GM12878 (cell line): Measurements from ENCODE around the gene HIP1. TPM values are rescaled to one million over a fixed set of nuclear protein-coding genes. Genes with fewer than 3 reads are reported as not detected.

ENCODE experiments used
- ATAC-seq: fragments of 200-7000 bp; cut with Tn5 transposase; 3 replicates; pipeline ENCODE4 v1.9.1; 2020; ENCODE audit warnings: mild to moderate bottlenecking, moderate library complexity
- BruUV-seq: library from RNA; stranded (reverse); fragments of 400-500 nt; replicated peaks from 2 replicates; lab custom pipeline; 2021; lab: Mats Ljungman, UMichigan
- CTCF ChIA-PET: fragments of 300-600 bp; sonication (Branson Sonifier 250); formaldehyde crosslinking; extraction: SDS; loops from one replicate; lab custom pipeline; 2021; ENCODE audit warnings: inconsistent platforms; lab: Yijun Ruan, JAX
- POLR2A ChIA-PET: fragments of 350-600 bp; formaldehyde crosslinking; extraction: SDS; loops from one replicate; lab custom pipeline; 2021; ENCODE audit warnings: inconsistent platforms; lab: Charles Lee
- RAD21 ChIA-PET: fragments of 300-600 bp; sonication (Branson Sonifier 250); formaldehyde crosslinking; loops from one replicate; lab custom pipeline; 2023; ENCODE audit warnings: antibody characterized with exemption; ENCODE audit not compliant: unreplicated experiment; lab: Charles Lee
- SMC1A ChIA-PET: fragments of 300-600 bp; sonication (Branson Sonifier 250); formaldehyde crosslinking; loops from one replicate; lab custom pipeline; 2023; ENCODE audit not compliant: unreplicated experiment, uncharacterized antibody; lab: Charles Lee
- DNase-seq: peaks from one replicate; pipeline ENCODE4 v3.0.0-alpha.2; 2011; ENCODE audit warnings: low read depth, low spot score
- FAIRE-seq: peaks from 3 replicates; lab custom pipeline; 2011; peaks lifted over from hg19 to GRCh38; lab: Jason Lieb, UNC
- H2AFZ ChIP-seq: 2 replicates; pipeline ENCODE4 v1.6.0; 2011; ENCODE audit warnings: low read depth, low read length, control low read depth; ENCODE audit not compliant: control insufficient read depth
- H3K27ac ChIP-seq: 2 replicates; pipeline ENCODE4 v1.5.1; 2011; ENCODE audit warnings: control low read depth; ENCODE audit not compliant: control insufficient read depth, insufficient read depth
- H3K27me3 ChIP-seq, 2 experiments: replicated peaks in 1 of 2; 2 replicates each; pipeline versions ENCODE4 v1.6.0 to v1.6.1; 2011; ENCODE audit warnings: low read length in 1 of 2; ENCODE audit not compliant: control insufficient read depth in 2 of 2, insufficient read depth in 2 of 2
- H3K36me3 ChIP-seq, 2 experiments: 2 replicates each; pipeline ENCODE4 v1.5.1; 2011; ENCODE audit warnings: low read length in 1 of 2; ENCODE audit not compliant: control insufficient read depth in 2 of 2, insufficient read depth in 2 of 2
- H3K4me1 ChIP-seq: 2 replicates; pipeline ENCODE4 v1.6.1; 2011; ENCODE audit warnings: mild to moderate bottlenecking, low read length, moderate library complexity, mixed read lengths; ENCODE audit not compliant: control insufficient read depth, insufficient read depth
- H3K4me2 ChIP-seq: 2 replicates; pipeline ENCODE4 v1.6.0; 2011; ENCODE audit warnings: control low read depth; ENCODE audit not compliant: control insufficient read depth, insufficient read depth
- H3K4me3 ChIP-seq: fragments of 200-600 bp; sonication (generic); 2 replicates; pipeline ENCODE4 v1.5.1; 2016
- H3K79me2 ChIP-seq: 2 replicates; pipeline ENCODE4 v1.6.0; 2011; ENCODE audit warnings: low read length; ENCODE audit not compliant: control insufficient read depth, insufficient read depth
- H3K9ac ChIP-seq: 2 replicates; pipeline ENCODE4 v1.8.0; 2011; ENCODE audit warnings: low read length, control low read depth, mixed read lengths; ENCODE audit not compliant: control insufficient read depth, insufficient read depth
- H3K9me3 ChIP-seq: replicated peaks from 3 replicates; pipeline ENCODE4 v1.5.1; 2011; ENCODE audit warnings: mild to moderate bottlenecking, low read length; ENCODE audit not compliant: control insufficient read depth, insufficient read depth
- H4K20me1 ChIP-seq: 2 replicates; pipeline ENCODE4 v1.6.0; 2011; ENCODE audit not compliant: control insufficient read depth, insufficient read depth
- BHLHE40 ChIP-seq, 2 experiments: fragments of 450-650 bp in 1 of 2; IDR thresholded peaks; 2 replicates each; pipeline ENCODE4 v1.6.1; 2011 to 2017; ENCODE audit warnings: low read depth in 2 of 2, borderline replicate concordance in 1 of 2, improper control_type of control experiment in 1 of 2, low read length in 1 of 2, mild to moderate bottlenecking in 1 of 2
- CTCF ChIP-seq, 3 experiments: IDR thresholded peaks in 2 of 3; conservative IDR thresholded peaks in 1 of 3; 2 replicates each; pipeline ENCODE4 v1.5.1; 2011; ENCODE audit warnings: low read depth in 3 of 3, low read length in 3 of 3, mild to moderate bottlenecking in 3 of 3, control low read depth in 2 of 3, moderate library complexity in 2 of 3, inconsistent platforms in 1 of 3, mixed read lengths in 1 of 3; ENCODE audit not compliant: control insufficient read depth in 2 of 3, insufficient read depth in 1 of 3; ENCODE audit errors: extremely low read depth in 1 of 3
- DPF2 ChIP-seq: fragments of 450-650 bp; IDR thresholded peaks from 2 replicates; pipeline ENCODE4 v1.6.1; 2017; ENCODE audit warnings: mild to moderate bottlenecking
- EED ChIP-seq: sonication (generic); IDR thresholded peaks from 2 replicates; pipeline ENCODE4 v1.6.1; 2016; ENCODE audit warnings: antibody characterized with exemption, low read depth
- EZH2 ChIP-seq: IDR thresholded peaks from 2 replicates; pipeline ENCODE4 v1.6.1; 2012; ENCODE audit warnings: low read depth, mild to moderate bottlenecking, control low read depth, inconsistent platforms, low read length, borderline replicate concordance; ENCODE audit not compliant: control insufficient read depth
- FOS ChIP-seq: IDR thresholded peaks from 3 replicates; pipeline ENCODE4 v1.6.1; 2011; ENCODE audit warnings: borderline replicate concordance; ENCODE audit not compliant: insufficient read length; ENCODE audit errors: extremely low read depth
- HDAC2 ChIP-seq: fragments of 200-600 bp; sonication (generic); IDR thresholded peaks from 2 replicates; pipeline ENCODE4 v1.6.1; 2017
- NR2F1 ChIP-seq: fragments of 450-650 bp; conservative IDR thresholded peaks from 2 replicates; pipeline ENCODE4 v1.6.1; 2017; ENCODE audit warnings: mild to moderate bottlenecking
- RCOR1 ChIP-seq: conservative IDR thresholded peaks from 2 replicates; pipeline ENCODE4 v1.6.1; 2012; ENCODE audit warnings: low read depth, low read length, improper control_type of control experiment
- TCF12 ChIP-seq: IDR thresholded peaks from 2 replicates; pipeline ENCODE4 v1.6.1; 2011; ENCODE audit warnings: low read depth, mild to moderate bottlenecking, low read length
- WGBS: methylation state at CpG from one replicate; pipeline ENCODE4 v1.1.6; 2016; ENCODE audit warnings: low lambda C conversion rate; ENCODE audit not compliant: insufficient replicate concordance, insufficient coverage; ENCODE audit errors: missing lambda C conversion rate; 5-methylcytosine and 5-hydroxymethylcytosine counted together
- in situ Hi-C: fragments of 300-500 bp; cut with MboI; formaldehyde crosslinking; loops from 9 replicates; pipeline ENCODE4 v1.14.3; 2018; ENCODE audit warnings: mixed read lengths
- intact Hi-C: fragments of 100-400 bp; cut with micrococcal nuclease; formaldehyde crosslinking; loops from one replicate; pipeline ENCODE4 v1.14.2; 2022; ENCODE audit not compliant: unreplicated experiment
- polyA plus RNA-seq, 11 experiments: library from polyadenylated mRNA; depleted of rRNA in 4 of 11; unstranded in 6 of 11; stranded (reverse) in 5 of 11; fragments of >200 nt; fragmentation: Nextera tagmentation in 4 of 11; fragmentation: Illumina TruSeq in 1 of 11; extraction: Ambion mirVana in 4 of 11; extraction: Trizol in 1 of 11; gene quantifications; 1 replicate in 1 of 11; 2 replicates in 10 of 11; pipeline versions ENCODE4 v1.2.1 to v1.2.3, GENCODE V29; 2011 to 2016; ENCODE audit warnings: inconsistent platforms in 2 of 11, missing spikeins in 2 of 11, low read depth in 1 of 11
- total RNA-seq, 4 experiments: library from RNA; depleted of rRNA in 3 of 4; stranded (reverse); fragments of >200 nt in 3 of 4; fragmentation: Illumina TruSeq in 1 of 4; extraction: Trizol in 1 of 4; gene quantifications; 2 replicates each; pipeline versions ENCODE4 v1.2.1 to v1.2.3, GENCODE V29; 2013 to 2021
- TF ChIP-seq, protein P1 (sequence below): IDR thresholded peaks from 2 replicates; pipeline ENCODE4 v1.6.1; 2011; ENCODE audit warnings: low read depth, low read length, improper control_type of control experiment, borderline replicate concordance
- TF ChIP-seq, protein P2 (sequence below): fragments of 450-650 bp; formaldehyde crosslinking; IDR thresholded peaks from 2 replicates; pipeline ENCODE4 v1.4.0; 2020; ENCODE audit warnings: mild to moderate bottlenecking, moderate library complexity
- TF ChIP-seq, protein P3 (sequence below): fragments of 450-650 bp; IDR thresholded peaks from 2 replicates; pipeline ENCODE4 v1.6.1; 2017; ENCODE audit warnings: mild to moderate bottlenecking, moderate library complexity

Gene HIP1
- total and polyA plus RNA-seq, 10 of the 15 experiments (the other 5 are each of a cell fraction or from before 2014, with no cell fraction given) = 1.2 to 9.7 (median 3.2) TPM

GRCh38 chr7:75571209-75571608, 167.5 kb downstream of the HIP1 start:
- no peaks in the 10 kb centered on the region for H3K79me2 ChIP-seq
- no peaks in the 10 kb centered on the region for H3K36me3 ChIP-seq
- no peak overlapping the region for H3K4me2 ChIP-seq
- RAD21 ChIA-PET = no interaction called here
- H3K27ac ChIP-seq = no peak overlapping the region
- in situ Hi-C loops = no loop called here
- intact Hi-C loops = no loop called here
- SMC1A ChIA-PET = interaction anchor here (0.6 kb wide), 1 partner anchor 207 kb away, joined by 3 read pairs; no protein-coding TSS in a partner anchor
- no peak overlapping the region for H2AFZ ChIP-seq
- ATAC-seq (no peak), FAIRE-seq (no peak), DNase-seq (no peak)
- 95% methylated on average over 4 of the region's 4 CpGs for WGBS
- no peaks in the 10 kb centered on the region for H3K9me3 ChIP-seq
- no peak overlapping the region for H3K4me3 ChIP-seq
- H3K27me3 ChIP-seq = no peaks in the 10 kb centered on the region
- POLR2A ChIA-PET = no interaction called here
- H3K9ac ChIP-seq = no peak overlapping the region
- H4K20me1 ChIP-seq = no peaks in the 10 kb centered on the region
- H3K4me1 ChIP-seq = peaks cover 3% of the 10 kb centered on the region
- BruUV-seq = no TSS peak
- CTCF ChIA-PET = no interaction called here
- no peak for TF ChIP-seq RCOR1
- TF ChIP-seq DPF2 = no peak
- no peak for TF ChIP-seq EED
- no peak for TF ChIP-seq TCF12
- no peak for TF ChIP-seq EZH2
- TF ChIP-seq FOS = no peak
- no peak for TF ChIP-seq HDAC2
- TF ChIP-seq, protein P1, sequence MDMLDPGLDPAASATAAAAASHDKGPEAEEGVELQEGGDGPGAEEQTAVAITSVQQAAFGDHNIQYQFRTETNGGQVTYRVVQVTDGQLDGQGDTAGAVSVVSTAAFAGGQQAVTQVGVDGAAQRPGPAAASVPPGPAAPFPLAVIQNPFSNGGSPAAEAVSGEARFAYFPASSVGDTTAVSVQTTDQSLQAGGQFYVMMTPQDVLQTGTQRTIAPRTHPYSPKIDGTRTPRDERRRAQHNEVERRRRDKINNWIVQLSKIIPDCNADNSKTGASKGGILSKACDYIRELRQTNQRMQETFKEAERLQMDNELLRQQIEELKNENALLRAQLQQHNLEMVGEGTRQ = no peak
- TF ChIP-seq NR2F1 = no peak
- TF ChIP-seq BHLHE40 (IDR thresholded peaks at IDR 0.05; ENCODE audit: borderline replicate concordance in 1 of 2, low read depth in 2 of 2, low read length in 1 of 2) = no peak
- no peak for TF ChIP-seq CTCF (IDR thresholded peaks at IDR 0.05 in 2 of 3, conservative IDR thresholded peaks at IDR 0.05 in 1 of 3; ENCODE audit: control insufficient read depth in 2 of 3, extremely low read depth in 1 of 3, insufficient read depth in 1 of 3, low read depth in 3 of 3, low read length in 3 of 3)
- TF ChIP-seq, protein P2, sequence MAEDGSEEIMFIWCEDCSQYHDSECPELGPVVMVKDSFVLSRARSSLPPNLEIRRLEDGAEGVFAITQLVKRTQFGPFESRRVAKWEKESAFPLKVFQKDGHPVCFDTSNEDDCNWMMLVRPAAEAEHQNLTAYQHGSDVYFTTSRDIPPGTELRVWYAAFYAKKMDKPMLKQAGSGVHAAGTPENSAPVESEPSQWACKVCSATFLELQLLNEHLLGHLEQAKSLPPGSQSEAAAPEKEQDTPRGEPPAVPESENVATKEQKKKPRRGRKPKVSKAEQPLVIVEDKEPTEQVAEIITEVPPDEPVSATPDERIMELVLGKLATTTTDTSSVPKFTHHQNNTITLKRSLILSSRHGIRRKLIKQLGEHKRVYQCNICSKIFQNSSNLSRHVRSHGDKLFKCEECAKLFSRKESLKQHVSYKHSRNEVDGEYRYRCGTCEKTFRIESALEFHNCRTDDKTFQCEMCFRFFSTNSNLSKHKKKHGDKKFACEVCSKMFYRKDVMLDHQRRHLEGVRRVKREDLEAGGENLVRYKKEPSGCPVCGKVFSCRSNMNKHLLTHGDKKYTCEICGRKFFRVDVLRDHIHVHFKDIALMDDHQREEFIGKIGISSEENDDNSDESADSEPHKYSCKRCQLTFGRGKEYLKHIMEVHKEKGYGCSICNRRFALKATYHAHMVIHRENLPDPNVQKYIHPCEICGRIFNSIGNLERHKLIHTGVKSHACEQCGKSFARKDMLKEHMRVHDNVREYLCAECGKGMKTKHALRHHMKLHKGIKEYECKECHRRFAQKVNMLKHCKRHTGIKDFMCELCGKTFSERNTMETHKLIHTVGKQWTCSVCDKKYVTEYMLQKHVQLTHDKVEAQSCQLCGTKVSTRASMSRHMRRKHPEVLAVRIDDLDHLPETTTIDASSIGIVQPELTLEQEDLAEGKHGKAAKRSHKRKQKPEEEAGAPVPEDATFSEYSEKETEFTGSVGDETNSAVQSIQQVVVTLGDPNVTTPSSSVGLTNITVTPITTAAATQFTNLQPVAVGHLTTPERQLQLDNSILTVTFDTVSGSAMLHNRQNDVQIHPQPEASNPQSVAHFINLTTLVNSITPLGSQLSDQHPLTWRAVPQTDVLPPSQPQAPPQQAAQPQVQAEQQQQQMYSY (CRISPR knock-in tag) = no peak
- TF ChIP-seq, protein P3, sequence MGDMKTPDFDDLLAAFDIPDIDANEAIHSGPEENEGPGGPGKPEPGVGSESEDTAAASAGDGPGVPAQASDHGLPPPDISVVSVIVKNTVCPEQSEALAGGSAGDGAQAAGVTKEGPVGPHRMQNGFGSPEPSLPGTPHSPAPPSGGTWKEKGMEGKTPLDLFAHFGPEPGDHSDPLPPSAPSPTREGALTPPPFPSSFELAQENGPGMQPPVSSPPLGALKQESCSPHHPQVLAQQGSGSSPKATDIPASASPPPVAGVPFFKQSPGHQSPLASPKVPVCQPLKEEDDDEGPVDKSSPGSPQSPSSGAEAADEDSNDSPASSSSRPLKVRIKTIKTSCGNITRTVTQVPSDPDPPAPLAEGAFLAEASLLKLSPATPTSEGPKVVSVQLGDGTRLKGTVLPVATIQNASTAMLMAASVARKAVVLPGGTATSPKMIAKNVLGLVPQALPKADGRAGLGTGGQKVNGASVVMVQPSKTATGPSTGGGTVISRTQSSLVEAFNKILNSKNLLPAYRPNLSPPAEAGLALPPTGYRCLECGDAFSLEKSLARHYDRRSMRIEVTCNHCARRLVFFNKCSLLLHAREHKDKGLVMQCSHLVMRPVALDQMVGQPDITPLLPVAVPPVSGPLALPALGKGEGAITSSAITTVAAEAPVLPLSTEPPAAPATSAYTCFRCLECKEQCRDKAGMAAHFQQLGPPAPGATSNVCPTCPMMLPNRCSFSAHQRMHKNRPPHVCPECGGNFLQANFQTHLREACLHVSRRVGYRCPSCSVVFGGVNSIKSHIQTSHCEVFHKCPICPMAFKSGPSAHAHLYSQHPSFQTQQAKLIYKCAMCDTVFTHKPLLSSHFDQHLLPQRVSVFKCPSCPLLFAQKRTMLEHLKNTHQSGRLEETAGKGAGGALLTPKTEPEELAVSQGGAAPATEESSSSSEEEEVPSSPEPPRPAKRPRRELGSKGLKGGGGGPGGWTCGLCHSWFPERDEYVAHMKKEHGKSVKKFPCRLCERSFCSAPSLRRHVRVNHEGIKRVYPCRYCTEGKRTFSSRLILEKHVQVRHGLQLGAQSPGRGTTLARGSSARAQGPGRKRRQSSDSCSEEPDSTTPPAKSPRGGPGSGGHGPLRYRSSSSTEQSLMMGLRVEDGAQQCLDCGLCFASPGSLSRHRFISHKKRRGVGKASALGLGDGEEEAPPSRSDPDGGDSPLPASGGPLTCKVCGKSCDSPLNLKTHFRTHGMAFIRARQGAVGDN = no peak
